KBM-7 (cell line): ENCODE measurements around the gene MARCKSL1.
"Not testable (repeated sequence)": the region's sequence is repeated elsewhere in the genome, so short reads cannot be mapped to it uniquely, and the experiment has no call there.

Experiments used
- DNase-seq: peaks from one replicate; pipeline ENCODE4 v3.0.0-alpha.2; 2015
- in situ Hi-C: fragments of 300-500 bp; cut with MboI; formaldehyde crosslinking; loops from 2 replicates; pipeline ENCODE4 v1.14.3; 2020; ENCODE audit warnings: low sequenced_read_pairs, low pct_unique_long_range_greater_than_20kb, mixed read lengths

The MARCKSL1 gene

GRCh38 chr1:32335790-32336590 lies at the start of gene MARCKSL1:
MARCKSL1 (minus strand) TSS chr1:32336233; CDS start chr1:32336033, 200 bp downstream.
- peak; percentile 80 for DNase-seq
- in situ Hi-C loops, result no loop called here

GRCh38 chr1:32380057-32380456 lies 44.0 kb upstream of the MARCKSL1 start:
- no peak for DNase-seq
- in situ Hi-C loops, result no loop called here

GRCh38 chr1:32377541-32378220 lies 41.6 kb upstream of the MARCKSL1 start:
- in situ Hi-C loops, result no loop called here
- no peak for DNase-seq

GRCh38 chr1:32376199-32376598 lies 40.2 kb upstream of the MARCKSL1 start:
- in situ Hi-C loops, result no loop called here
- DNase-seq, result no peak

- no peak for DNase-seq
- in situ Hi-C loops, result no loop called here
Measured at GRCh38 chr1:32373996-32374592, 38.1 kb upstream of the MARCKSL1 start.

GRCh38 chr1:32372149-32372756 lies 36.2 kb upstream of the MARCKSL1 start:
- peak; percentile 86 for DNase-seq

GRCh38 chr1:32367912-32368635 lies 32.0 kb upstream of the MARCKSL1 start:
- no peak for DNase-seq
- in situ Hi-C loops, result no loop called here

More at GRCh38 chr1:32372149-32372756, 36.2 kb upstream of the MARCKSL1 start:
- in situ Hi-C loops, result no loop called here

GRCh38 chr1:32365445-32365844 lies 29.4 kb upstream of the MARCKSL1 start:
- in situ Hi-C loops, result no loop called here
- no peak for DNase-seq

GRCh38 chr1:32364836-32365235 lies 28.8 kb upstream of the MARCKSL1 start:
- in situ Hi-C loops, result no loop called here

GRCh38 chr1:32363713-32364112 lies 27.7 kb upstream of the MARCKSL1 start:
- in situ Hi-C loops, result no loop called here
- DNase-seq, result no peak

More at GRCh38 chr1:32364836-32365235, 28.8 kb upstream of the MARCKSL1 start:
- DNase-seq, result no peak

- in situ Hi-C loops, result no loop called here
- DNase-seq, result no peak
Measured at GRCh38 chr1:32362474-32363313, 26.7 kb upstream of the MARCKSL1 start, which contains the start of the genes FAM229A and TSSK3. FAM229A (minus strand) TSS chr1:32362485; CDS start chr1:32362091, 394 bp downstream. TSSK3 (plus strand) TSS chr1:32362539; CDS start chr1:32362702, 163 bp downstream.

GRCh38 chr1:32361674-32362473 lies 25.8 kb upstream of the MARCKSL1 start:
- no peak for DNase-seq
- in situ Hi-C loops, result no loop called here

- DNase-seq, result no peak
- in situ Hi-C loops, result no loop called here
Measured at GRCh38 chr1:32361308-32361673, 25.3 kb upstream of the MARCKSL1 start.

GRCh38 chr1:32358435-32358834 lies 22.4 kb upstream of the MARCKSL1 start:
- no peak for DNase-seq
- in situ Hi-C loops, result no loop called here

- no peak for DNase-seq
- in situ Hi-C loops, result no loop called here
Measured at GRCh38 chr1:32357614-32358013, 21.6 kb upstream of the MARCKSL1 start.

GRCh38 chr1:32356478-32356877 lies 20.4 kb upstream of the MARCKSL1 start:
- in situ Hi-C loops, result no loop called here

GRCh38 chr1:32355778-32356177 lies 19.7 kb upstream of the MARCKSL1 start:
- DNase-seq, in situ Hi-C loops: not testable (repeated sequence)

More at GRCh38 chr1:32356478-32356877, 20.4 kb upstream of the MARCKSL1 start:
- DNase-seq, result no peak
